Stimulated activated CD4-positive, alpha-beta T cell treated with anti-CD3 and anti-CD28 coated beads, Interleukin-15, amount 100 ng/mL, for 24 hours (primary cell): ENCODE data around the gene S1PR5.
"Not testable (repeated sequence)": the region's sequence is repeated elsewhere in the genome, so short reads cannot be mapped to it uniquely, and the experiment has no call there.

ENCODE experiments used
- DNase-seq: peaks from one replicate; pipeline ENCODE4 v3.0.0-alpha.2; 2020

S1PR5 gene

DNA sequence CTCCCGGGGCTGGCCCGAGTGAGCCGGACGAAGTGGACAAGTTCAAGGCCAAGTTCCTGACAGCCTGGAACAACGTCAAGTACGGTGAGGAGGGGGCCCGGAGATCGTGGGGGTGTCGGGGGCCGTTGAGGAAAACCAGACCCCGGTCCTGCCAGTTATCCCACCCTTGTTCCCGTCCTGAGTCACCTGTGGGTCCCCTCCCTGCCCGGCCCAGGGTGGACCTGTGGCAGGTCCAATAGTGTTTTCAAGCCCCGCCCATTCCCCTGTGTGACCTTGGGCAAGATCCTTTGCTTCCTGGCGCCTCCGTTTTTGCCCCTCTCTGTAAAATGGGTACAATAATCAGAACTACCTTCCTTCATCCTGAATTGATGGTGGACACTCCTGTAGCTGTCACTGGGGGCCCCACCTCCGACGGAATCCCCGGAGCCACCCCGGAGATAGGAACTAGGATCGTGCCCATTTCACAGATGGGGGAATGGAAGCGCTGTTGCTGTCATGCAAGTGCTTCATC, 27.1 kb upstream of the S1PR5 start:
- peak; percentile 48 for DNase-seq

DNA sequence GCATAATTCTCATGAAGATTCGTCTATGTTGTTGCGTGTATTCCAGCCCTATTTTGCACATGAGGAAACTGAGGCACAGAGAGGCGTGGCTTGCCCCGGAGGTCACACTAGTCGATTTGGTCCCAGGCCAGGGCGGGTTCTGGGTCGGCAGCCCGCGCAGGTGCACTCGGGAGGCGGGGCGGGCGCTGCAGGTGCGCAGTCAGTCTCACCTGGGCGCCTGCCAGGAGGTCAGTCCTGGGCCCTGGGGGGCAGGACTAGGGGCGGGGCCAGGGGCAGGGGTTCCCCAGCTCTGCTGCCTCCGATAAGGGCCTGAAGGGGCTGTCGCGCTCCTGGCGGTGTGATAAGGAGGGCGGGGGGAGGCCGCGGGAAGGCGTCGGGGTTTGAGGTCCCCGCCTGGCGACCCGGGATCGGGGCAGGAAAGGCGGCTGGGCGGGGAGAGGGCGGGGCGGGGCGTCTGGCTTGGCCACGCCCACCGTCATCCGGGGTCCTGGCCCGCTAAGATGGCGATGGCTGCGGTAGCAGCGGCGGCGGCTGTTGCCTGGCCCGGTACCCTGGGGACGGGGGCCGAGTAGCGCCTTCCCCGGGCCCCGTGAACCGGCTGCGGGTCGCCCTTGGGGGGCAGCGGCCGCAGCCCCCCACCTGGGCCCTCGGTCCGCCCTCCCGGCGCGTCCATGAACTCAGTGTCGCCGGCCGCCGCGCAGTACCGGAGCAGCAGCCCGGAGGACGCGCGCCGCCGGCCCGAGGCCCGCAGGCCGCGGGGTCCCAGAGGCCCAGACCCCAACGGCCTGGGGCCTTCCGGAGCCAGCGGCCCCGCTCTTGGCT, 26.4 kb upstream of the S1PR5 start, which contains the start of gene ATG4D:
Gene ATG4D, plus strand, starts transcription at position 485 of the 822 bp plus-strand sequence. Its CDS starts 187 bp downstream, at position 672.
- DNase-seq, result peak; percentile 86

DNA sequence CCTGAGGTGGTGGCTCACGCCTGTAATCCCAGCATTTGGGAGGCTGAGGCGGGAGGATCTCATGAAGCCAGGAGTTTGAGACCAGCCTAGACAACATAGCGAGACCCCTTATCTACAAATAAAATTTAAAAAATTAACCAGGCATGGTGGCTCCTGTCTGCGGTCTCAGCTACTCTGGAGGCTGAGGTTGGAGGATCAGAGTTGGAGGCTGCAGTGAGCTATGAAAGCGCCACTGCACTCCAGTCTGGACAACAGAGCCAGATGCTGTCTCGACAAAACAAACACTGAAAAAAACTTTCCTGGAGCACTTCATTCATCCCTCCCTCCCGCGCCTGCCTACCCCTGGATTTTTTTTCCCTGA, 25.8 kb upstream of the S1PR5 start:
- DNase-seq, result no peak

DNA sequence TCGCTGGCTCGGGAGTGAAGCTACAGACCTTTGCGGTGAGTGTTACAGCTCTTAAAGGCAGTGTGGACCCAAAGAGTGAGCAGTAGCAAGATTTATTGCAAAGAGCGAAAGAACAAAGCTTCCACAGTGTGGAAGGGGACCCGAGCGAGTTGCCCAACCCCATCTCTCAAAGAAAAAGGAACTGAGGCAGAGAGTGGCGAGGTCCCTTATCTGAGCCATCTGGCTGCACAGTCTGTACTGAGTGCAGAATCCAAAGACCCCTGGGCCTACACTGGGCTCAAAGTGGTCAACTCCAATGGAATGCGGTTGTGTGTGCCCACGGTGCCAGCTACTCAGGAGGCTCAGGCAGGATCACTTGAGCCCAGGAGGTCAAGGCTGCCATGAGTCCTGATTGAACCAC, 21.8 kb upstream of the S1PR5 start:
- DNase-seq, result not testable (repeated sequence)

DNA sequence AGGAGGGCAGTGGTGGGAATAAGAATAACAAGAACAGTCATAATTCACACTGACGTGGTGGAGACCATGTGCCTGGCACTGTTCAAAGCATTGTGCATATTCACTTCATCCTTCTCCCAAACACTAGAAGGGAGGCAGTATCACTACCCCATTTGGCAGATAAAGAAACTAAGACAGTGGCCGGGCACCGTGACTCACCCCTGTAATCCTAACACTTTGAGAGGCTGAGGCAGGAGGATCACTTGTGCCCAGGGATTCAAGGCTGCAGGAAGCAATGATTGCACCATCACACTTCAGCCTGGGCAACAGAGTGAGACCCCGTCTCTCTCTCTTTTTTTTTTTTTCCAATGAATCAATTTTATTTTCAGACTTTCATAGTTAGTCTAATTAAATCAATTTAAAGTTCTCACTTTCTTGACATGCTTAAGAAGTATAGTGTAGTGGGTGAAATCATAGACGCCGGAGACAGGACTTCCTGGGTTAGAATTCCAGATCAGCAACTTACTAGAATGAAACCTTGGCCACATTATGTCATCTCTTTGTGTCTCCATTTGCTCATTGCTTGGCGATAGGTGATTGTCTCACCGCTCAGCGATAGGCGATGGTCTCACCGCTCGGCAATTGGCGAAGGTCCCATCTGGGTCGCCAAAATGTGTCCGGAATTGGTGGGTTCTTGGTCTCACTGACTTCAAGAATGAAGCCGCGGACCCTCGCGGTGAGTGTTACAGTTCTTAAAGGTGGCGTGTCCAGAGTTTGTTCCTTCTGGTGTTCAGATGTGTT, 21.1 kb upstream of the S1PR5 start:
- no peak for DNase-seq

DNA sequence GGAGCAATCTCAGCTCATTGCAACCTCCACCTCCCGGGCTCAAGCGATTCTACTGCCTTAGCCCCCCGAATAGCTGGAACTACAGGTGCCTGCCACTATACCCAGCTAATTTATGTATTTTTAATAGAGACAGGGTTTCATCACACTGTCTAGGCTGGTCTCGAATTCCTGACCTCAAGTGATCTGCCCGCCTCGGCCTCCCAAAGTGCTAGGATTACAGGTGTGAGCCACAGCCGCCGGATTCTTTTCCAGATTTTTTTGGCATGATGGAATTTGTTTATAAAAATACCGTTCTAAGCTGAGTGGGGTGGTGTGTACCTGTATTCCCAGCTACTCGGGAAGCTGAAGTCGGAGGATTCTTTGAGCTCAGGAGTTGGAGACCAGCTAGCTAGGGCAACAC, 20.4 kb upstream of the S1PR5 start:
- DNase-seq, result no peak

DNA sequence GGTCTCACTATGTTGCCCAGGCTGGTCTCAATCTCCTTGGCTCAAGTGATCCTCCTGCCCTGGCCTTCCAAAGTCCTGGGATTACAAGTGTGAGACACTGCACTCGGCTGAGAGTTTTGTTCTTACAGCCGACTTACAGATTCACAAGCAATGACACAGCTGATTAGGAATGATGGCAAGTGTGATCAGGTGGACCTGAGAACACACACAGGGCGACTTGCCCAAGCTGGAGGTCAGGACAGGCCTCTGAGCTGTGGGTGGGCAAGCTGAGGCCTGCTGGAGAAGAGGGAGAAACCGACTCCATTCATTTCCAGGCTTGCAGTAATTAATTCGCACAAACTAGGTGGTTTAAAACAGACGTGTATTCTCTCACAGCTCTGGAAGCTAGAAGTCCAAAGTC, 18.4 kb upstream of the S1PR5 start:
- DNase-seq, result no peak

DNA sequence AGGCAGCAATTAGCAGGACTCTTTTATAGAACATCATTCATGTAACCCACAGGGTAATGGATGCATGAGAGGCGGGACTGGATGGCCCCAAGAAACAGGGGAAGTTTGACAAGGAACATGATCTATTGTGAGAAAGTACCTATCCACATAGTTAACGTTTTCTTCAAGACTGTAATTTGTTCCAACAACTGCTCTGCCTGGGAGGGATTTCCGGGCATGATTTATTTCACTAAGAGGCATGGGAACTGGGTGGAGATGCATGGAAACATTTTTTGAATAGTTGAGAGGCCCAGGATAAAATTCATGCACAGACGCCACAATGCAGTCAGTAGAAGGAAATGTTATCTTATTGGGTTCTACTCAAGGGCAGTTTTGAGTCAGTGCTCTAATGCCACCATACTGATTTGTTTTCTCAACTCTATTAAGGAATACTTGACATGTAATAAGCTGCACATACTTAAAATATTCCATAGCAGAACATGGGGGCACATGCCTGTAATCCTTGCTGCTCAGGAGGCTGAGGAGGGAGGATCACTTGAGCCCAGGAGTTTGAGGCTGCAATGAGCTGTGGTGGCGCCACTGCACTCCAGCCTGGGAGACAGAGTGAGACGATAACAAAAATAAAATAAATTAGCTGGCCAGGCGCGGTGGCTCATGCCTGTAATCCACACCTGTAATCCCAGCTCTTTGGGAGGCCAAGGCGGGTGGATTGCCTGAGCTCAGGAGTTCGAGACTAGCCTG, 16.6 kb upstream of the S1PR5 start:
- DNase-seq, result no peak

DNA sequence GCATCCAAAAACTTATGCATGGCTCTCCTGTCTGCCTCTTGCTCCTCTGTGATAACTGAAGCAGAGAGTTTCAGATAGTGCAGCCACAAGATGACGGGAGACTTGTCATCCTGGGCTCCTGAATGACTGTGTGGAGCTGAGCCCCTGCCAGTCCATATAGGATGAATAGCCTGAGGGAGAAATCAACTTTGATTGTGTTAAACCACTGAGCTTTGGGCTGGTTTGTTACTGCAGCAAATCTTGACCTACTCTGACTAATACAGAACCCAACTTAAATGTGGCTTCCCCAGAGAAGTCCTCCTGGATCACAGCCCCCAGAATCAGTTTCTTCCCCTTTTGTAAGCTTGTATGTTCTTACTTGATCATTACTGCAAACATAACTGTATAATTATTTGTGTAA, 15.2 kb upstream of the S1PR5 start:
- DNase-seq, result no peak

DNA sequence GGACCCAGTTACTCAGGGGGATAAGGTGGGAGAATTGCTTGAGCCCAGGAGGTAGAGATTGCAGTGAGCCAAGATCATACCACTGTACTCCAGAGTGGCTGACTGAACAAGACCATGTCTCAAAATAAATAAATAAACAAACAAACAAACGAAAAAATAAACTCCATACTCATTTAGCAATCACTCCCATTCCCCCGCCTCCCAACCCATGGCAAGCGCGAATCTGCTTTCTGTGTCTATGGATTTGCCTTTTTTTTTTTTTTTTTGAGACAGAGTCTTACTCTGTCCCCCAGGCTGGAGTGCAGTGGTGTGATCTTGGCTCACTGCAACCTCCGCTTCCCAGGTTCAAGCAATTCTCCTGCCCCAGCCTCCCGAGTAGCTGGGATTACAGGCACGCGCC, 9.6 kb upstream of the S1PR5 start:
- DNase-seq, result not testable (repeated sequence)

DNA sequence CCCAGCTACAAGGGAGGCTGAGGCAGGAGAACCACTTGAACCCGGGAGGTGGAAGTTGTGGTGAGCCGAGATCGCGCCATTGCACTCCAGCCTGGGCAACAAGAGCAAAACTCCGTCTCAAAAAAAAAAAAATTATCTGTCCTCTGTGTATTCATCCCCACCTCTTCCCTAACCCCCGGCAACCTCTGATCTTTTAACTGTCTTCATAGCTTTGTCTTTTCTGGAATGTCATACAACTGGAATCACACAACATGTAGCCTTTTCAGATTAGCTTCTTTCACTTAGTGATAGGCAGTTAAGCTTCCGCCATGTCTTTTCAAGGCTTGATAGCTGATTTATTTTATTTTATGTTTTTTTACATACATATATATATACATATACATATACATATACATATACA, 8.4 kb upstream of the S1PR5 start:
- DNase-seq, result no peak

DNA sequence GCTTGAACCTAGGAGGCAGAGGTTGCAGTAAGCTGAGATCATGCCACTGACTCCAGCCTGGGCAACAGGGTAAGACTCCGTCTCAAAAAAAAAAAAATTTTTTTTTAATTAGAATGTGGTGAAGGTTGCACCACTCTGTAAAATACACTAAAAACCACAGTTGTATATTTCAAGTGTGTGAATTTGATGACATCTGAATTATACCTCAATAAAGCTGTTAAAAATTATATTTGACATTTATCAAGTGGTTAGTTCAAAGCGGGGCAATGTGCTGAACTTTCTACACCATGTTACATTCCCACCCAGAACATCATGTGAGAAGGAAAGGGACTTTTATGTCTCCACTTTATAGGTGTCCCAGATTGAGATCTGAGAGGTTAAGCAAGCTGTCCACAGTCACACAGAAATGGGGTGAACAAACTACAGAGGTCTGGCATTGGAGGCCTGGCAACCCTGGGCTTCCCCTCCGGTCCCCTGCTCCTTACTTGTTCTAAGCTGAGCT, 5.9 kb upstream of the S1PR5 start:
- no peak for DNase-seq

DNA sequence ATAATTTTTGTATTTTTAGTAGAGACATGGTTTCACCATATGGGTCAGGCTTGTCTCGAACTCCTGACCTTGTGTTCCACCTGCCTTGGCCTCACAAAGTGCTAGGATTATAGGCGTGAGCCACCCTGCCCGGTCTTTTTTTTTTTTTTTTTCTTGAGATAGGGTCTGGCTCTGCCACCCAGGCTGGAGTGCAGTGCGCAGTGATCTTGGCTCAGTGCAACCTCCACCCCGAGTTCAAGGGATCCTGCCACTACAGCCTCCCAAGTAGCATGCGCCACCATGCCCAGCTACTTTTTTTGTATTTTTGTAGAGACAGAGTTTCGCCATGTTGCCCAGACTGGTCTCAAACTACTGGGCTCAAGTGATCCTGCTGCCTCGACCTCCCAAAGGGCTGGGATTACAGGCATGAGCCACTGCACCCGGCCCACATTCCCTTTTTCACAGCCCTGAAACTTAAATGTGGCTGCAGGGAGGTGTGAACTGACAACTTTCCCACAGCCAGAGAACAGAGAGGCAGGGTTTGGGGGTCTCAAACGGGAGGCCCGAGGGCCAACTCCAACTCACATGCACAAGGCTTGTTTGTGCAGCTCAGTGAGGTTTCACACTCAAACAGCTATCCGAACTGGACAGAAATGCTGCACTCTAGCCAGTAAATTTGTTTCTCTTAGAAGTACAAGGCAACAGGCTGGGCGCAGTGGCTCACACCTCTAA, 4.4 kb upstream of the S1PR5 start:
- no peak for DNase-seq

DNA sequence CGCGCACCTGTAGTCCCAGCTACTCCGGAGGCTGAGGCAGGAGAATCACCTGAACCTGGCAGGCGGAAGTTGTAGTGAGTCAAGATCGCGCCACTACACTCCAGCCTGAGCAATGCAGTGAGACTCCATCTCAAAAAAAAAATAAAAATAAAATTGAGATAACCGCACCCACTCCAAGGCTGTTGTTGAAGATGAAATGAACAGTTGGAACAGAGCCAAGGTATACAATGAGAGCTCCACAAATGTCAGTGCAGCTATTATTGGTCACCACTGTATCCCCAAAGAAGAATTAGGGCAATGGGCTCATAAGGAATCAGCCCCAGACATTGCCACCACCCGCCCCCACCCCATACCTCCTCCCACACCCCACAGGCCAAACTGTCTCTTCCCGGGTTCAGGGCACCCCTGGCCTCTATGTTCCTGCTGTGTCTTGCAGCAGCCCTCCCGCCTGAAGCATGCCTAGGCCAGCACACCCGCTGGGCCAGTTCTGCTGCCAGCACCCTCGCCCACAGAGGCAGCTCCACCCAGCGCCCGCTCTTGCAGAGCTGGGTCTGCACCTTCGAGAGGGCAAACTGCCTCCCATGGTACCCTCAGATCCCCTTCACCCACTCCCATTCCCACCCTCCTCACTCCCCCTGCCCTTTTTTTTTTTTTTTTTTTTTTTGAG, 3.5 kb upstream of the S1PR5 start:
- no peak for DNase-seq

DNA sequence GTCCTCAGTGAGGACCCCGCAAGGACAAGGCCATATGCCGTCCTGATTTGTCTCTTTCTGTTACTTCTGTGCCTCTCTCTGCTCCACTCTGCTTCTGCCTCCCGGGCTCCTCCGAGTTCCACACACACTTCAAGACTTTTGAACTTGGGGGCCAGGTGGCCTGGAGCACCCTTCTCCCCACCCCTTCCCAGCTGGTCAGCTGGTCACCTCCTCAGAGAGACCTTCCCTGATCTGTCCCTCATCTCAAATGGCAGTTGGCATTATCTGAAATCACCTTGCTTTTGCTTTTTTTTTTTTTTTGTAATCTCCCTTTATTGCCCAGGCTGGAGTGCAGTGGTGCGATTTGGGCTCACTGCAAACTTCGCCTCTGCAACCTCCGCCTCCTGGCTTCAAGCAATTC, 2.2 kb upstream of the S1PR5 start:
- no peak for DNase-seq

DNA sequence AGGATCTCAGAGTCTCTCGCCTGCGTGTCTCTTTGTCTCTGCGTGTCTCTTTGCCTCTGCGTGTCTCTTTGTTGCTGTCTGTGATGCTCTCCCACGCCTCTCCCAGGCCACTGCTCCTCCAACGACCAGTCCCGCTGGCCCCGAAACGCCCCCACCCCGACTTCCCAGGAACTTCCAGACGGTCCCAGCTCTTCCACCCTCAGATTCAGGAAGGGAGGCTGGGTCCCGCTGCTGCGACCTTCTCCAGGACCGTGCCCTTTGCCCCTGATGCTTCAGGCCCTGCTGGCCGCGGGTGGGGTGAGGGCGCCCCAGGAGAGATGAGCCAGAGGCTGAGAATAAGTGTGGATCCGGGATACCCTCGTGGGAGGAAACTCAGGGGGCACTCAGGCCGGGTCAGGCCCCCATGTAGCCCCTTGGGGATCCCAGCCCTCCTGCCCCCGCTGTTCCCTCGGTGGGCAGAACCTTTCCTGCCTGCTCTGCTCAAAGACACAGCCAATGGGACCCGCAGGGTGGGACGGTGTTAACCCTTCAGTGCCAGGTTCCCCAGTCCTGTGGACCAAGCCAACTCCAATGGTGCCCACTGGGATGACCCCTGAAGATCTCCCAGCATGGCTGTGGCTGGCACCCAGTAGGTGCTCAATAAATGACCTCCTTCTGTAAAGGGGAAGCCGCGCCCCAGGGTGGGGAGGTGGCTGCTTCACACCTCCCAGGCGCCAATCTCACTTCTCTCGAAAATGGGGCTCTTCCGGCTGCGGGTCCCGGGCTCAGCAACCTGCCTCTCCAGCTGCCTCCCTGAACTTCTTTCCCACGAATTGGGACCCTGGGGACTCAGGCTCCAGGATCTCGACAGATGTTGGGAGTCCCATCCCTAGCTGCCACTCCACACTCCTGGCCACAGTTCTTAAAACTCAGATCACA, 1.5 kb upstream of the S1PR5 start:
- no peak for DNase-seq

DNA sequence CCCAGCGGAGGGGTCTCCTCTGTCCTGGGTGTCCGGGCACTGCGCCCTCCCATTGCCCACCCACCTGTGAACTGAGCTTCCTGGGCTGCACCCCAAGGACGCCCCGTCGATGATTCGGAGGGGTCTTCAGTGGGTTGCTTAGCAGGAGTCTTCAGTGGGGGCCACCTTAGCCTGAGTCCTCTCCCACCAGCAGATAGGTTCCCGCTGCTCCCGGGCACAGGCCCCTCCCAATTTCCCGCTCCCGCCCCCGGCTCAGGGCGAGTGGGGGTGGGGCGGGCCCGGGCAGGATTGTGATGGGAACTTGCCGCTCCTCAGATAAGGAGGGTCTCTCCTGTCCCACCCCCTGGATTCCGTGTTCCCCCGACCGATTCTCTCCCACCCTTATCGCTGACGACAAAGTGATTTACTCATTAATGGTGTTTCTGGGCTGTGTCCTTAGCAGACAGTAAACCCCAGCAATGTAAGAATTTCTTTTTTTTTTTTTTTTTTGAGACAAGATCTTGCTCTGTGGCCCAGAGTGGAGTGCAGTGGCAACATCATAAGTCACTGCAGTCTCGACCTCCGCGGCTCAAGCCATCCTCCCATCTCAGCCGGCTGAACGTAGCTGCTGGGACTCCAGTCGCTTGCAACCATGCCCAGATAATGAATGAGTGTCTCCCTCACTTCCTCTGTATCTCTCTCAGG, 655 bp upstream of the S1PR5 start:
- DNase-seq, result peak; percentile 19

DNA sequence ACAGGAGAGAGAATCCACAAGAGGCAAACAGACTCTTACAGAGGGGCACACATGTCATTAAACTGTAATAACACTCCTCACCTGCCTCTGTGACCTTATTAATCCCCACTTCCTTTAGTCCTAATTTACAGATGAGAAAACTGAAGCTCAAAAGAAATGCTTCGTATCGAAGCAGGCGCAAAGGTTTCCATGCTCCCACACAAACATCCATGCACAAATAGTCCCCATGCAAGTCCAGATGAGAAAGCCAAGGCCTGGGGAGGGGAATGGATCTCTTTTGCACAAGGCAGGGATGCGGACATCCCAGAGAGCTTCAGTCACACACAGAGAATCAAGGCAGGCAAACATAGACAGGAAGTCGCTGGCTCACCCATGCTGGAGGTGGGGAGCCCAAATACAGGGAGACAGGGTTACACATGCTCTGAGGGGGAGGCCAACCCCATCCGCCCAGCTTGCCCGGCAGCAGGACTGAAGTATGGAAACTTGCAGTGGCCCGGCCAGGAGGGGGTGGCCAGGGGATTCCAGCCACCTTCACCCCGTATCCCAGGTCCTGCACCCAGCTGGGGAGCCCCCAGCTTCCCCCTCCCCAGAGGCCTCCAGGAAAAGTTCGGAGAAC, 468 bp downstream of the S1PR5 start:
- DNase-seq, result no peak

DNA sequence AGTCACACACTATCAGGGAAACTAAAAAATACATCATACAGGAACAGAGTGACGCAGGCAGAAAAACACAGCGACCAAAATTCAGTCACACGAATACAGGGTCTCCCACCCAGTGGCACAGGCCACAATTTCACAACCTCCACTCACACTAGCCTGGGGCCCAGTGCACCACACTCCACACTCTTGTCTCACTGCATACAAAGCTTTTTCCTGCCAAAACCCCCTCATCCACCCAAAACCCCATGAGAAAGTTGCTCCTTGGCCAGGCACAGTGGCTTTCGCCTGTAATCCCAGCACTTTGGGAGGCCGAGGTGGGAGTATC, 1.2 kb downstream of the S1PR5 start:
- DNase-seq, result no peak
